Stimulated activated CD8-positive, alpha-beta memory T cell treated with anti-CD3 and anti-CD28 coated beads, Interleukin-7, amount 100 ng/mL, for 4 hours (primary cell): ENCODE measurements around the gene CREBRF.
"Not testable (repeated sequence)": the region's sequence is repeated elsewhere in the genome, so short reads cannot be mapped to it uniquely, and the experiment has no call there.

Experiments
- DNase-seq, 2 donors: peaks; one replicate each; pipeline ENCODE4 v3.0.0-alpha.2; 2020; ENCODE audit warnings: low read depth in 2 of 2

Gene CREBRF

GRCh38 chr5:173035904-173036707 is 20.0 kb upstream of the CREBRF start:
- DNase-seq, result no peak

- no peak for DNase-seq
These were observed 17.0 kb upstream of the CREBRF start for GRCh38 chr5:173039188-173039587.

GRCh38 chr5:173039964-173040363 is 16.2 kb upstream of the CREBRF start:
- no peak for DNase-seq

GRCh38 chr5:173041881-173042762 is 14.0 kb upstream of the CREBRF start:
- DNase-seq, result no peak

- DNase-seq, result no peak
These were observed 13.4 kb upstream of the CREBRF start for GRCh38 chr5:173042763-173043107.

- DNase-seq, result no peak
These were observed 10.7 kb upstream of the CREBRF start for GRCh38 chr5:173045474-173045873.

GRCh38 chr5:173047096-173047837 is 8.9 kb upstream of the CREBRF start:
- not testable (repeated sequence) for DNase-seq

GRCh38 chr5:173047838-173048105 is 8.4 kb upstream of the CREBRF start:
- no peak for DNase-seq

- DNase-seq, result no peak
These were observed 5.4 kb upstream of the CREBRF start for GRCh38 chr5:173050791-173051190.

- DNase-seq, result no peak
These were observed 4.4 kb upstream of the CREBRF start for GRCh38 chr5:173051746-173052145.

- DNase-seq, result no peak
These were observed 3.1 kb upstream of the CREBRF start for GRCh38 chr5:173053041-173053440.

GRCh38 chr5:173055042-173055721 is 970 bp upstream of the CREBRF start:
- DNase-seq, result no peak

- DNase-seq, result no peak
These were observed 500 bp upstream of the CREBRF start for GRCh38 chr5:173055722-173055982.

GRCh38 chr5:173056783-173057061 is 570 bp downstream of the CREBRF start:
- peak in 1 of 2 donors; percentile 80 for DNase-seq

- DNase-seq, result peak; percentile 98
These were observed 1.1 kb downstream of the CREBRF start for GRCh38 chr5:173057062-173057924.

GRCh38 chr5:173062141-173062540 is 6.0 kb downstream of the CREBRF start:
- no peak for DNase-seq

- DNase-seq, result no peak
These were observed 9.0 kb downstream of the CREBRF start for GRCh38 chr5:173065155-173065554.

GRCh38 chr5:173069671-173070070 is 13.5 kb downstream of the CREBRF start:
- DNase-seq, result no peak

- DNase-seq, result no peak
These were observed 19.1 kb downstream of the CREBRF start for GRCh38 chr5:173075137-173075843.

- no peak for DNase-seq
These were observed 19.8 kb downstream of the CREBRF start for GRCh38 chr5:173075970-173076369.

GRCh38 chr5:173076471-173076870 is 20.3 kb downstream of the CREBRF start:
- DNase-seq, result not testable (repeated sequence)
